ENCODE results near the gene NDRG2. TPM values are rescaled to one million over a fixed set of nuclear protein-coding genes. Genes with fewer than 3 reads are reported as not detected.

NDRG2 gene
- total RNA-seq, 1 donor from 2014 or later: 11.8 TPM

GRCh38 chr14:21068521-21069387 lies 43.9 kb upstream of the NDRG2 start:
- H3K4me3 Mint-ChIP-seq (ENCODE audit: unreplicated experiment): peak overlapping the region; percentile 90
- TF ChIP-seq CTCF (IDR thresholded peaks at IDR 0.05; ENCODE audit: insufficient read depth, low read depth, low read length) (peak; percentile 63), EZH2 (IDR thresholded peaks at IDR 0.05; ENCODE audit: insufficient read depth, low read length) (no peak)
- peaks cover 20% of the 10 kb centered on the region for H4K20me1 ChIP-seq (ENCODE audit: insufficient read depth, low read length)
- peaks cover 37% of the 10 kb centered on the region for H3K4me1 Mint-ChIP-seq (ENCODE audit: low read depth, unreplicated experiment)
- peak overlapping the region; percentile 93 for H3K27ac Mint-ChIP-seq (ENCODE audit: unreplicated experiment)
- H3K36me3 ChIP-seq (ENCODE audit: insufficient read depth, low read length): peaks cover 12% of the 10 kb centered on the region
- peak; percentile 22 for DNase-seq (ENCODE audit: low read depth)
- H3K9me3 ChIP-seq (ENCODE audit: insufficient read depth, low read depth, low read length): no peaks in the 10 kb centered on the region
- H3K79me2 ChIP-seq (ENCODE audit: insufficient read depth, low read length): peaks cover 23% of the 10 kb centered on the region
- H3K36me3 Mint-ChIP-seq (ENCODE audit: low read depth, unreplicated experiment): peaks cover 7% of the 10 kb centered on the region
- H3K27me3 Mint-ChIP-seq (ENCODE audit: low read depth, unreplicated experiment): no peaks in the 10 kb centered on the region
- peak overlapping the region; percentile 97 for H3K27ac ChIP-seq (ENCODE audit: low read depth, low read length)
- peak overlapping the region; percentile 61 for H2AFZ ChIP-seq (ENCODE audit: low read depth, low read length)
- peak overlapping the region; percentile 67 for H3K4me3 ChIP-seq (ENCODE audit: insufficient read depth, low read depth, low read length)
- peak overlapping the region; percentile 98 for H3K9ac ChIP-seq (ENCODE audit: low read length)
- peak overlapping the region; percentile 99 for H3K4me2 ChIP-seq (ENCODE audit: low read length)
- H3K9me3 Mint-ChIP-seq (ENCODE audit: unreplicated experiment): no peaks in the 10 kb centered on the region
- H3K4me1 ChIP-seq (ENCODE audit: insufficient read depth, low read length): peaks cover 35% of the 10 kb centered on the region
- FAIRE-seq: no peak
- H3K27me3 ChIP-seq (ENCODE audit: insufficient read depth, low read length): no peaks in the 10 kb centered on the region

GRCh38 chr14:21066882-21067502 lies 42.1 kb upstream of the NDRG2 start:
- Histone ChIP-seq H3K27me3 (ENCODE audit: insufficient read depth, low read length) (no peaks in the 10 kb centered on the region), H4K20me1 (ENCODE audit: insufficient read depth, low read length) (peaks cover 3% of the 10 kb centered on the region), H2AFZ (ENCODE audit: low read depth, low read length) (no peak overlapping the region), H3K4me3 (ENCODE audit: insufficient read depth, low read depth, low read length) (no peak overlapping the region), H3K4me1 (ENCODE audit: insufficient read depth, low read length) (peaks cover 32% of the 10 kb centered on the region), H3K36me3 (ENCODE audit: insufficient read depth, low read length) (no peaks in the 10 kb centered on the region), H3K27ac (ENCODE audit: low read depth, low read length) (no peak overlapping the region), H3K9me3 (ENCODE audit: insufficient read depth, low read depth, low read length) (no peaks in the 10 kb centered on the region), H3K79me2 (ENCODE audit: insufficient read depth, low read length) (peaks cover 6% of the 10 kb centered on the region), H3K4me2 (ENCODE audit: low read length) (no peak overlapping the region), H3K9ac (ENCODE audit: low read length) (no peak overlapping the region)
- Mint-ChIP-seq H3K9me3 (ENCODE audit: unreplicated experiment) (no peaks in the 10 kb centered on the region), H3K4me3 (ENCODE audit: unreplicated experiment) (no peak overlapping the region), H3K27ac (ENCODE audit: unreplicated experiment) (no peak overlapping the region), H3K4me1 (ENCODE audit: low read depth, unreplicated experiment) (peaks cover 37% of the 10 kb centered on the region), H3K36me3 (ENCODE audit: low read depth, unreplicated experiment) (no peaks in the 10 kb centered on the region), H3K27me3 (ENCODE audit: low read depth, unreplicated experiment) (no peaks in the 10 kb centered on the region)
- DNase-seq (ENCODE audit: low read depth) (no peak), FAIRE-seq (no peak)
- no peak for TF ChIP-seq CTCF (IDR thresholded peaks at IDR 0.05; ENCODE audit: insufficient read depth, low read depth, low read length)
- TF ChIP-seq EZH2 (IDR thresholded peaks at IDR 0.05; ENCODE audit: insufficient read depth, low read length): no peak
